NCI-H187 (cell line): ENCODE results near the gene AKAP9.
A peak's percentile ranks its signal among the peaks of the same experiment; 100 is the strongest.
"Not testable (repeated sequence)": the region's sequence is repeated elsewhere in the genome, so short reads cannot be mapped to it uniquely, and the experiment has no call there.

ENCODE experiments used
- DNase-seq, 2 experiments: peaks; one replicate each; lab custom pipeline; 2025; lab: John Stamatoyannopoulos, UW

AKAP9 gene

GRCh38 chr7:92013611-92014010 lies 72.9 kb downstream of the AKAP9 start:
- no peak for DNase-seq

- no peak for DNase-seq
Observed at GRCh38 chr7:92020636-92021035, 80.0 kb downstream of the AKAP9 start.

- no peak for DNase-seq
Observed at GRCh38 chr7:92025260-92025659, 84.6 kb downstream of the AKAP9 start.

- not testable (repeated sequence) for DNase-seq
Observed at GRCh38 chr7:92026635-92027034, 86.0 kb downstream of the AKAP9 start.

- not testable (repeated sequence) for DNase-seq
Observed at GRCh38 chr7:92027128-92027527, 86.5 kb downstream of the AKAP9 start.

GRCh38 chr7:92028226-92028625 lies 87.6 kb downstream of the AKAP9 start:
- DNase-seq: no peak

- no peak for DNase-seq
Observed at GRCh38 chr7:92028686-92029085, 88.0 kb downstream of the AKAP9 start.

GRCh38 chr7:92034116-92034515 lies 93.5 kb downstream of the AKAP9 start:
- no peak for DNase-seq

- DNase-seq: no peak
Observed at GRCh38 chr7:92035576-92035975, 94.9 kb downstream of the AKAP9 start.

GRCh38 chr7:92039900-92040299 lies 99.2 kb downstream of the AKAP9 start:
- DNase-seq: no peak

- no peak for DNase-seq
Observed at GRCh38 chr7:92042056-92042737, 101.5 kb downstream of the AKAP9 start.

- DNase-seq: no peak
Observed at GRCh38 chr7:92043098-92043497, 102.4 kb downstream of the AKAP9 start.

- no peak for DNase-seq
Observed at GRCh38 chr7:92043637-92044036, 103.0 kb downstream of the AKAP9 start.

- no peak for DNase-seq
Observed at GRCh38 chr7:92044148-92044547, 103.5 kb downstream of the AKAP9 start.

- no peak for DNase-seq
Observed at GRCh38 chr7:92044940-92045339, 104.3 kb downstream of the AKAP9 start.

GRCh38 chr7:92051655-92052054 lies 111.0 kb downstream of the AKAP9 start:
- DNase-seq: no peak

GRCh38 chr7:92052159-92052558 lies 111.5 kb downstream of the AKAP9 start:
- DNase-seq: no peak

GRCh38 chr7:92052684-92053083 lies 112.0 kb downstream of the AKAP9 start:
- DNase-seq: no peak

- no peak for DNase-seq
Observed at GRCh38 chr7:92053312-92053711, 112.7 kb downstream of the AKAP9 start.

- DNase-seq: no peak
Observed at GRCh38 chr7:92056286-92056685, 115.6 kb downstream of the AKAP9 start.

GRCh38 chr7:92057375-92057774 lies 116.7 kb downstream of the AKAP9 start:
- DNase-seq: peak; percentile 6 to 30

- DNase-seq: no peak
Observed at GRCh38 chr7:92058040-92058439, 117.4 kb downstream of the AKAP9 start.

- DNase-seq: no peak
Observed at GRCh38 chr7:92058899-92059298, 118.2 kb downstream of the AKAP9 start.

- DNase-seq: no peak
Observed at GRCh38 chr7:92061154-92061553, 120.5 kb downstream of the AKAP9 start.
